ENCODE measurements around the gene BAHD1. TPM values are rescaled to one million over a fixed set of nuclear protein-coding genes. Genes with fewer than 3 reads are reported as not detected.

Gene BAHD1
- total RNA-seq, 2 experiments from 2014 or later: 20.3 to 21.5 TPM

GRCh38 chr15:40486066-40486770, 45.5 kb downstream of the BAHD1 start:
- ATAC-seq (ENCODE audit: poor library complexity) (no peak), DNase-seq (no peak)
- no peaks in the 10 kb centered on the region for H3K36me3 ChIP-seq (ENCODE audit: insufficient read depth, low read length)
- H3K27ac Mint-ChIP-seq: no peak overlapping the region
- H3K4me3 ChIP-seq (ENCODE audit: low read length): peak overlapping the region; percentile 19
- H3K27me3 Mint-ChIP-seq: peaks cover 5% of the 10 kb centered on the region
- H3K27me3 ChIP-seq (ENCODE audit: control insufficient read depth in 1 of 2, insufficient read depth in 2 of 2, low read length in 2 of 2): no peaks in the 10 kb centered on the region
- no peaks in the 10 kb centered on the region for H3K4me1 ChIP-seq (ENCODE audit: insufficient read depth, low read length)
- no peak for TF ChIP-seq CTCF (IDR thresholded peaks at IDR 0.05)
- POLR2A ChIA-PET: no interaction called here
- H3K36me3 Mint-ChIP-seq (ENCODE audit: low read depth): no peaks in the 10 kb centered on the region
- no peaks in the 10 kb centered on the region for H3K4me1 Mint-ChIP-seq (ENCODE audit: low read depth)
- CTCF ChIA-PET: no interaction called here
- intact Hi-C loops (cut with DNase I, micrococcal nuclease): no loop called here
- no peak overlapping the region for H3K27ac ChIP-seq (ENCODE audit: low read depth in 1 of 2, low read length in 2 of 2)
- H3K4me3 Mint-ChIP-seq: no peak overlapping the region
- H3K9me3 ChIP-seq (ENCODE audit: control insufficient read depth in 1 of 2, insufficient read depth in 1 of 2, low read length in 2 of 2): no peaks in the 10 kb centered on the region
- no peaks in the 10 kb centered on the region for H3K9me3 Mint-ChIP-seq

GRCh38 chr15:40487816-40488682, 47.3 kb downstream of the BAHD1 start:
- POLR2A ChIA-PET: no interaction called here
- no peaks in the 10 kb centered on the region for H3K27me3 ChIP-seq (ENCODE audit: control insufficient read depth in 1 of 2, insufficient read depth in 2 of 2, low read length in 2 of 2)
- Mint-ChIP-seq H3K27ac (no peak overlapping the region), H3K4me1 (ENCODE audit: low read depth) (peaks cover 4% of the 10 kb centered on the region), H3K4me3 (no peak overlapping the region), H3K36me3 (ENCODE audit: low read depth) (no peaks in the 10 kb centered on the region), H3K9me3 (no peaks in the 10 kb centered on the region), H3K27me3 (peaks cover 5% of the 10 kb centered on the region)
- no peak for TF ChIP-seq CTCF (IDR thresholded peaks at IDR 0.05)
- no peak for ATAC-seq (ENCODE audit: poor library complexity)
- H3K9me3 ChIP-seq (ENCODE audit: control insufficient read depth in 1 of 2, insufficient read depth in 1 of 2, low read length in 2 of 2): no peaks in the 10 kb centered on the region
- no peak for DNase-seq
- no peak overlapping the region for H3K4me3 ChIP-seq (ENCODE audit: low read length)
- CTCF ChIA-PET: no interaction called here
- no peak overlapping the region for H3K27ac ChIP-seq (ENCODE audit: low read depth in 1 of 2, low read length in 2 of 2)
- H3K4me1 ChIP-seq (ENCODE audit: insufficient read depth, low read length): peaks cover 5% of the 10 kb centered on the region
- intact Hi-C loops (cut with DNase I, micrococcal nuclease): no loop called here
- no peaks in the 10 kb centered on the region for H3K36me3 ChIP-seq (ENCODE audit: insufficient read depth, low read length)

- H3K9me3 ChIP-seq (ENCODE audit: control insufficient read depth in 1 of 2, insufficient read depth in 1 of 2, low read length in 2 of 2): no peaks in the 10 kb centered on the region
- no peak overlapping the region for H3K4me3 Mint-ChIP-seq
- DNase-seq (no peak), ATAC-seq (ENCODE audit: poor library complexity) (no peak)
- no peak overlapping the region for H3K27ac ChIP-seq (ENCODE audit: low read depth in 1 of 2, low read length in 2 of 2)
- H3K4me1 Mint-ChIP-seq (ENCODE audit: low read depth): peaks cover 18% of the 10 kb centered on the region
- H3K9me3 Mint-ChIP-seq: no peaks in the 10 kb centered on the region
- H3K27ac Mint-ChIP-seq: no peak overlapping the region
- H3K36me3 ChIP-seq (ENCODE audit: insufficient read depth, low read length): no peaks in the 10 kb centered on the region
- no peak overlapping the region for H3K4me3 ChIP-seq (ENCODE audit: low read length)
- H3K27me3 Mint-ChIP-seq: peaks cover 5% of the 10 kb centered on the region
- H3K4me1 ChIP-seq (ENCODE audit: insufficient read depth, low read length): peaks cover 14% of the 10 kb centered on the region
- CTCF ChIA-PET: no interaction called here
- no peaks in the 10 kb centered on the region for H3K27me3 ChIP-seq (ENCODE audit: control insufficient read depth in 1 of 2, insufficient read depth in 2 of 2, low read length in 2 of 2)
- POLR2A ChIA-PET: no interaction called here
- intact Hi-C loops (cut with DNase I, micrococcal nuclease): no loop called here
- TF ChIP-seq CTCF (IDR thresholded peaks at IDR 0.05): no peak
- H3K36me3 Mint-ChIP-seq (ENCODE audit: low read depth): no peaks in the 10 kb centered on the region
Measured at GRCh38 chr15:40489274-40490175, 48.8 kb downstream of the BAHD1 start.
